Cardiac septum (tissue), 1 donor: ENCODE results near the gene RAB3IP. TPM values are rescaled to one million over a fixed set of nuclear protein-coding genes. Genes with fewer than 3 reads are reported as not detected.
"Not testable (repeated sequence)": the region's sequence is repeated elsewhere in the genome, so short reads cannot be mapped to it uniquely, and the experiment has no call there.

Experiments
- DNase-seq: peaks from one replicate; pipeline ENCODE4 v3.0.0-alpha.2; 2020; ENCODE audit warnings: low spot score
- intact Hi-C: fragments of 100-400 bp; cut with DNase I; formaldehyde crosslinking; loops from one replicate; pipeline ENCODE4 v1.14.0; 2022
- total RNA-seq: library from RNA; stranded (reverse); fragmentation: NEBNext Ultra II Directional; extraction: Animal tissue kit (Norgen Biotek cat#: 25700); gene quantifications from one replicate; pipeline ENCODE4 v1.2.1, GENCODE V29; 2021
- donor health status: DM: no; HTN: no; CAD: no.

Gene RAB3IP
- total RNA-seq, 1 donor from 2014 or later = 30.3 TPM

DNA sequence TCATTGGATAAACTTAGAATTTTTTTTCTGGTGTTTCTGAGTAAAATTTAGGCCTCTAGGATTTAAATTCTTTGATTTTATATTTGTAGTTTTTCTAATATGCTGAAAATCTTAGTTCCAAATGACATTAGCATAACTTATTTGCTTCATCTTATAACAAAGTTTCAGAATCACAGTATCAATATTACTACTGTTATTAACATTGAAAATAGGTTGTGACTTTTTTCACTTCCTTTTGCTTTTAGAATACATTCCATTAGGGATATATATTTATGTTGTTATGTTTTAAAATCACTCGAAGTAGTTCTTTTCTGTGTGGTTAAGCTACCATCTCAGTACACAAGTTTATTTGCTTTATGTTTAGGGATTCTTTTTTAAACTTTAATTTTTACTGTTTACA lies 12.8 kb downstream of the RAB3IP start:
- no peak for DNase-seq
- intact Hi-C loops = no loop called here

DNA sequence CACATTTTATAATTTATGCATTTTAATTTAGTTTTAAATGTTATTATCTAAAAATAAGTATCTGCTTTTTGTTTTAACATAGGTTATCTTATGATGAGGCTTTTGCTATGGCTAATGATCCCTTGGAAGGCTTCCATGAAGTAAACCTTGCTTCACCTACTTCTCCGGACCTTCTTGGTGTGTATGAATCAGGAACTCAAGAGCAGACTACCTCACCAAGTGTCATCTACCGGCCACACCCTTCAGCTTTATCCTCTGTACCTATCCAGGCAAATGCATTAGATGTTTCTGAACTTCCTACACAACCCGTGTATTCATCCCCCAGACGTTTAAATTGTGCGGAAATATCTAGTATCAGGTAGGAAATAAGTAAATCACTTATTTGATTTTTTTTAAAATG lies 16.6 kb downstream of the RAB3IP start:
- intact Hi-C loops = no loop called here

DNA sequence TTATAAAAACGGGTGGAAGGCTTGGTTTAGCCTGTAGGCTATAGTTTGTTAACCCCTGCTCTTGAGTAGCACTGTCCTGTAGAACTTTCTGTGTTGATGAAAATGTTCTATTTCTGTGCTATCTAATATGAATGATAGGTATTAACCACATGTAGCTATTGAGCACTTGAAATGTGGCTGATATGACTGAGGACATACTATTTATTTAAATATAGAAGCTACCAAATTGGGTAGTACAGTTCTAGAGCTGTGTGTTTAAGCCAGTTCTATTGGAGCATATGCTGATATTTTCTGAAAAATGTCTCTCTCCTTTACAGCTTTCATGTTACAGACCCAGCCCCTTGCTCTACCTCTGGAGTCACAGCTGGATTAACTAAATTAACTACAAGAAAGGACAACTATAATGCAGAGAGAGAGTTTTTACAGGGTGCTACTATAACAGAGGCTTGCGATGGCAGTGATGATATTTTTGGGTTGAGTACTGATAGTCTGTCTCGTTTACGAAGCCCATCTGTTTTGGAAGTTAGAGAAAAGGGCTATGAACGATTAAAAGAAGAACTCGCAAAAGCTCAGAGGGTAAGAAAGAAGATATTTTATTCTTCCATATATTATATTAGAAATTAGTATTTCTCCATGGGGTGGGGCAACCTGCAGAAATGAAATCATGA lies 17.6 kb downstream of the RAB3IP start:
- no peak for DNase-seq
- intact Hi-C loops = no loop called here

More for the DNA sequence above, 16.6 kb downstream of the RAB3IP start:
- DNase-seq = no peak

DNA sequence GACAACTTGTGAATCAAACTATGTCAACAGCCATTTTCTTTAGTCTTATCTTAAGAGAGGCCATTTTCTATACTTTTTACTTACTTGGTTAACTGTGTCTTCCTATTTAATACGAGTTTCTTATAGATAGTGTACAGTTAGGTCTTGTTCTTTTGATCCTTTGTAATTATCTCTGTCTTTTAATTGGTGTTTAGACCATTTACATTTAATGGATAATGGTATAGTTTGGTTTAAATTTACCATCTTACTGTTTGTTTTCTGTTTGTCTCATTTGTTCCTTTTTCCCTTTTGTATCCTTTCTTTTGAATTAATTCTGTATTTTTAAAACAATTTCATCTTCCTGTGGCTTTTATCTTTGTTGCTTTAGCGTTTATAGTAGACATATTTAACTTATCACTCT lies 19.4 kb downstream of the RAB3IP start:
- intact Hi-C loops = no loop called here
- no peak for DNase-seq

DNA sequence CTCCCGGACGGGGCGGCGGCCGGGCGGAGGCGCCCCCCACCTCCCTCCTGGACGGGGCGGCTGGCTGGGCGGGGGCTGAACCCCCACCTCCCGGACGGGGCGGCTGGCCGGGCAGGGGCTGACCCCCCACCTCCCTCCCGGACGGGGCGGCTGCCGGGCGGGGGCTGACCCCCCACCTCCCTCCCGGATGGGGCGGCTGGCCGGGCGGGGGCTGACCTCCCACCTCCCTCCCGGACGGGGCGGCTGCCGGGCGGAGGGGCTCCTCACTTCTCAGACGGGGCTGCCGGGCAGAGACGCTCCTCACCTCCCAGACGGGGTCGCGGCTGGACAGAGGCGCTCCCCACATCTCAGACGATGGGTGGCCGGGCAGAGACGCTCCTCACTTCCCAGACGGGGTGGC lies 20.9 kb downstream of the RAB3IP start:
- intact Hi-C loops, DNase-seq: not testable (repeated sequence)

DNA sequence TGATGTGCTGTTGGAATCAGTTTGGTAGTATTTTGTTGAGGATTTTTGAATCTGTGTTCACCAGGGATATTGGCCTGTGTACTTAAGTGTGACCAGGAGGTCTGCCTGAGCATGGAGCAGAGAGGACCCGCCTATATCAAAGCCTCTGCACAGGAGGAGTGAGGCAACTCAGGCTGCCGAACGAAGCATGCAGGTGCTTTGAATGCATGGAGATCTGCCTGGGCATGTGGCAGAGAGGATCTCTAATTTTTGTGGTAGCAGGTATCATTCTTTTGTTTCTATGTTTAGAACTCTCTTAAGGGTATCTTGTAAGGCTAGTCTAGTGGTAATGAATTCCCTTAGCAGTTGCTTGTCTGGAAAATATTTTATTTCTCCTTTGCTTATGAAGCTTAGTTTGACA lies 26.9 kb downstream of the RAB3IP start:
- intact Hi-C loops = no loop called here
- no peak for DNase-seq

DNA sequence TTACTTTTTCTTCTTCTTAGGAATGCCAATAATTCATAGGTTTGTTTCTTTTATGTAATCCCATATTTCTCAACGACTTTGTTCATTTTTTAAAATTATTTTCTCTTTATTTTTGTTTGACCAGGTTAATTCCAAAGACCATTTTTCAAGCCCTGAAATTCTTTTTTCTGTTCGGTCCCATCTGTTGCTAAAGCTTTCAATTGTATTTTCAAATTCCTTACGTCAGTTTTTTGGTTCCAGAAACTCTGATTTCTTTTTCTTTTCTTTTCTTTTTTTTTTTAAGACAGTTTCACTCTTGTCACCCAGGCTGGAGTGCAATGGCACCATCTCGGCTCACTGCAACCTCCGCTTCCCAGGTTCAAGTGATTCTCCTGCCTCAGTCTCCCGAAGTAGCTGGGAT lies 27.6 kb downstream of the RAB3IP start:
- intact Hi-C loops = no loop called here
- DNase-seq = no peak

DNA sequence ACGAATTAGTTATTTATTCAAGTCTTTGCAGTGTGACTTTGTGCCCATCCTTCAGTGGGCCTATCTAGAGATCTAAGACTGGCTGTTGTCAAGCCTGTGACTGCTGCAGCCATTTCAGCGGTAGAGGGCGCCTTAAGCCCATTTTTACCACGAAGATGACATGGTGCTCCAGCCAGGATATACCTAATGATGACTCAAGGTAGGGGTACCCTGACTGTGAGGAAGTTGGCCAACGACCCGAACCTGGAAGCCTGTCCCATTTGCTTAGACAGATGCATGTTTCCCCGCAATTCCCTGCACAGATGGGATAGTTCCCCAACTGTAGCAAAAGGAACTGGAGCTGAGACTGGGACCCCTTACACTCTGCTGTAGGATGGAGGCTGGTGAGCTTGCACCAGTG lies 41.3 kb downstream of the RAB3IP start:
- intact Hi-C loops = no loop called here
- DNase-seq = no peak

DNA sequence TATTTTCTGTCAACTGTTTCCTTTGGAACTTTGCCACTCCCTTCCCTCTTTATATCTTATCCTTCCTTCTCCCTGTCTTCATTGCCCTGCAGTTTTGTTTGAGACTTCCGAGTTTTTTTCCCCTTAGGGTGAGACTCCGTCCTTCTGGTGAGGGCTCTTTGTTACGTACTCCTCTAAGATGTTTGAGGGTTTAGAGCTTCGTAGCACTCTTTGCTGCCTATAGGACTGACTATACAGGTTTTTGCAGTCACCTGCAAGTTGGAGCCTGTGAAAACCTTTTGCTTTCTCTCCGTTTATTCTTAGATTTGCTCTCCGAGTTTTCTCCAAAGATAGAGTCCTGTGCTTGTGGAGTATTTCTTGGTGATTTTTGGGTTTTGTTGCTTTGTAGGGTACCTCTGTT lies 44.7 kb downstream of the RAB3IP start:
- DNase-seq = no peak
- intact Hi-C loops = no loop called here

DNA sequence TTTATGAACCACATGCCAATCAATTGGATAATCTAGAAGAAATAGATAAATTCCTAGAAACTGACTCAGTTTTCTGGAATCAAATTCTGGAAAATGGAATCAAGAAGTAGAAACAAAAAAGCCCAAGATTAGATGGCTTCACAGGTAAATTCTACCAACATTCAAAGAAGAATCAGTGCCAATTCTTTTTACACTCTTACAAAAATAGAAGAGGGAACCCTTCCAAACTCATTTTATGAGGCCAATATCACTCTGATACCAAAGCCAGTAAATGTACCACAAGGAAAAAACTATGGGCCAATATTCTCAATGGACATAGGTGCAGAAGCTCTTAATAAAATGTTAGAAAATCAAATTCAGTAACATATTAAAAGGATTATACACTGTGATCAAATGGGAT lies 50.7 kb downstream of the RAB3IP start:
- DNase-seq = no peak
- intact Hi-C loops = no loop called here

DNA sequence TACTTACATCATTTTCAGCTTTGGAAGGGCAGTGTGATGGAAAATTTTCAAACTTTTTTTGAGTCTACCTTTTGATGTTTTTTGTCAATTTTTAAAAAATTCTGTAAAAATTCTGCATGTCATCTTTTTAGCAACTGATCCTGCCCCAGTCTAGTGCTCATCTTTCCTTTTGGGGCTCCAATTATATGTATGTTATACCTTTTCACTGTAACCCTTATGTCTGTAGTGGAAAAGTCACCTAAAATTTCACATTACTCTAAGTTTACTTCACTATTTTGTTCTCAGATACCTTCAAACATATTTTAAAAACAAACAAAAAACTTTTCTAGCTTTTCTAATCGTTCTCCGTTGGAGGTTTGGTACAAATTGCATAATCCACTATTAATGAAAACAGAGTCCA lies 53.9 kb downstream of the RAB3IP start:
- intact Hi-C loops = no loop called here
- DNase-seq = no peak

DNA sequence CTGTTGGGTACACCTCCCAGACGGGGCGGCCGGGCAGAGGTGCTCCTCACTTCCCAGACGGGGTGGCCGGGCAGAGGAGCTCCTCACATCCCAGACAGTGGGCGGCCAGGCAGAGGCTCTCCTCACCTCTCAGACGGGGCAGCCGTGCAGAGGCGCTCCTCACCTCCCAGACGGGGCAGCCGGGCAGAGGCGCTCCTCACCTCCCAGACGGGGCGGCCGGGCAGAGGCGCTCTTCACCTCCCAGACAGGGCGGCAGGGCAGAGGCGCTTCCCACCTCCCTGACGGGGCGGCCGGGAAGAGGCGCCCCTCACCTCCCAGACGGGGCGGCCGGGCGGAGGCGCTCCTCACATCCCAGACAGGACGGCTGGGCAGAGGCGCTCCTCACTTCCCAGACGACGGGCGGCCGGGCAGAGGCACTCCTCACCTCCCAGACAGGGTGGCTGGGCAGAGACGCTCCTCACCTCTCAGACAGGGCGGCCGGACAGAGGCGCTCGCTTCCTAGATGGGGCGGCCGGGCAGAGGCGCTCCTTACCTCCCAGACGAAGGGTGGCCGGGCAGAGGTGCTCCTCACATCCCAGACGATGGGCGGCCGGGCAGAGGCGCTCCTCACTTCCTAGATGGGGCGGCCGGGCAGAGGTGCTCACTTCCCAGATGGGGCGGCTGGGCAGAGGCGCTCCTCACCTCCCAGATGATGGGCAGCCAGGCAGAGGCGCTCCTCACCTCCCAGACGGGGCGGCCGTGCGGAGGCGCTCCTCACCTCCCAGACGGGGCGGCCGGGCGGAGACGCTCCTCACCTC lies 68.6 kb downstream of the RAB3IP start:
- intact Hi-C loops, DNase-seq: not testable (repeated sequence)

DNA sequence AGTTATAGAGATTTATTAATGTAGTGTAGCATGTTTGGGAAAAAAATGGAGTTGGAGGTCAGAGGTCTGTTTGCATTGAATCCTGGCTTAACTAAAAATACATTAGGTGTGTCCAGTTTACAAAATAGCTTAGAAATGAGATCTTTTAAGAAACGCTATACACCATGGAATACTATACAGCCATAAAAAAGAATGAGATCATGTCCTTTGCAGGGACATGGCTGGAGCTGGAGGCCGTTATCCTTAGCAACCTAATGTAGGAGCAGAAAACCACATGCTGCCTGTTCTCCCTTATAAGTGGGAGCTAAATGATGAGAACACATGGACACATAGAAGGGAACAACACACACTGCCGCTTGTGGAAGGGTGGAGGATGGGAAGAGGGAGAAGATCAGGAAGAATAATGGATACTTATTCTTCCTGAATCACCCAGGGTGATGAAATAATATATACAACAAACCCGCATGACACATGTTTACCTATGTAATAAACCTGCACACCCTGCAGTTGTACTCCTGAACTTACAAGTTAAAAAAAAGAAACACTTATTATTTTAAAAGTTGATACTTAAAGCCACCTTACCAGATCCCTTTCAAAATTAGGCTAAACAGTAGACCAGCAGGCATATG lies 72.3 kb downstream of the RAB3IP start:
- intact Hi-C loops = no loop called here
- no peak for DNase-seq

DNA sequence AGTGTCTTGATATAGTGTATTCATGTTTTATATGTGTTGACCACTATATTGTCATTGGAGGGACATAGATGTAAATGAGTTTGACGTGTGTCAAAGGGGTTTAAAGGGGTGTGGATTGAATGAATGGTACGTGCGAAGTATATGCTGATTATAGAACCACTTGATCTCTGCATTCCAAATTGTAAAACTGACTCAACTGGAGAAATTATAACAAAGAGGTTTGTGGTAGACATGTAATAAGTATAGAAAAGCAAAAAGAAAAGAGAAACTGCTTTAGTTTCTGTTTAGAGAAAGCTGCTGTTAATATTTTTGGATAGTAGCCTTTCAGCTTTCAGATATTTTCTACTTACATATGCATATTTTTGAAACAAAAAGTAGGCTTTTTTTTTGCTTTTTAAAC lies 77.4 kb downstream of the RAB3IP start:
- no peak for DNase-seq
- intact Hi-C loops = no loop called here

DNA sequence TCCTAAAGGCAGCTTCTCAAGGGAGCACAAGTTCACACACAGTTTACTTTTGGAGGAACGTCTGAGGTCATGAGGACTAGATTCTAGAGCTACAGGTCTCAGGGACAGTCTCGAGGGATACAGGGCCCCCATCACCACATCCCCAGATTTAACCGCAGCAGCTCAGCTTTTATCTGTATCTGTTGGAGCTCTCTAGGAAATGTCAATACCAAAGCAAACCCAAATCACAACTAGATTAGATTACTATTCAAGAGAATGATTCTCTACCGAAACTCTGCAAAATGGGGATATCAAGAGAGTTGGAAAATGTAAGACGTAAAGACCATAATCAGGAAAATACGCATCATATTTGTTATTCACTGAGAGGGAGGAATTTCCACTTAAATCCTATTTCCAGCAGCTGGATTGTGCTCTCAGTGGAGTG lies 82.4 kb downstream of the RAB3IP start:
- intact Hi-C loops = no loop called here
- DNase-seq = no peak

DNA sequence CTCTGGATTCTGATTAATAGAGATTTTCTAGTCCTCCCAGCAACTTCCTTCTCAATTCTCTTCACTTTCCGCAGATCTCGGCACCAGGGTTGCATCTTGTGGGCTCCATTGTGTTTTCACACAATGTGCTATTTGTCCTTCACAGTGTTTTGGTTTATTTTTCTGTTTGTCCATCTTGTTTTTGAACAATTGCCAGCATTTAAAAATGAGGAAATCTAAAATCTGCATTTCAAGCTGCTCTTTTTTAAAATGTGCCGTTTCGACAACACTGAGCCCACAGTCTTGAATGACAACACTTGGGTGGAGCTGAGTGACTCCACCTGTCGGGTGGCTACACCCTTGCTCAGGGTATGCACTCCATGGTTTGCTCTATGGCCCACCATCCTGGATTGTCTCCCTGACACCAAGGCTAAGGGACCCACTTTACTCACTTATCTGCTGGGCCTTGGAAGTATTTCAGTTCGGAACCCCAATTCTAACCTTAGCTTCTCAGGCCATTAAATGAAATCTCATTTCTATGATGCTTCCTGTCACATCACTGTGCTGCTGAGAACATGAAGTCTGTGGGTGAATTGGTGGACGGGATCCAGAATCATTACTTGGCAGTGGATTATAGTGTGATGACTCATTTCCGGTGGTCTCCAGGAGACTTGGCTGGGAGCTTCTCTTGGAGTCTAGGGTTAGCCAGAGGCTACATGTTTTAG lies 82.9 kb downstream of the RAB3IP start:
- intact Hi-C loops = no loop called here
- DNase-seq = no peak

DNA sequence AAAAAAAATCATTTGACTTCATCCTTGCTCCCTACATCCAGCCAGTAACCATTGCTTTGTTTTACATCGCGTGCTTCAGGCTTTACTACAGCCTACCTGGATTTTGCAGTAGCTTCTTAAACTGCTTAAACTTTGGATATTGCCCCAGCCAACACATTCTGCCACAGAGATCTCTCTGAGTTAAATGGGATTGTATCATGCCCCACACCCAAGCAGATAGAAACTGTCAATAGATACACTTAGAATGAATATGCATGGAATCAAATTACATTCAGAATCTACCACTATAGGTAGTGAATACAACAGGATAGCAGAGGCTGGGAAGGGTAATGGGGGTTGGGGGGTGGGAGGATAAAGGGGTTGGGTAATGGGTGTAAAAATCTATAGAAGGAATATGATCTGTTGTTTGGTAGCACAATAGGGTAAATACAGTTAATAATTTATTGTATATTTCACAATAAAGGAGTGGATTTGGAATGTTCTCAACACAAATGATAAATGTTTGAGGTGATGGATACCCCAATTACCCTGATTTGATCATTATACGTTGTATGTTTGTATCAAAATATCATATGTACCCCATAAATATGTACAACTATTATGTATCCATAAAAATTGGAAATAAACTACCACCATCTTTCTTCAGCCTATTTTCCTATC lies 83.7 kb downstream of the RAB3IP start:
- DNase-seq = no peak
- intact Hi-C loops = no loop called here

DNA sequence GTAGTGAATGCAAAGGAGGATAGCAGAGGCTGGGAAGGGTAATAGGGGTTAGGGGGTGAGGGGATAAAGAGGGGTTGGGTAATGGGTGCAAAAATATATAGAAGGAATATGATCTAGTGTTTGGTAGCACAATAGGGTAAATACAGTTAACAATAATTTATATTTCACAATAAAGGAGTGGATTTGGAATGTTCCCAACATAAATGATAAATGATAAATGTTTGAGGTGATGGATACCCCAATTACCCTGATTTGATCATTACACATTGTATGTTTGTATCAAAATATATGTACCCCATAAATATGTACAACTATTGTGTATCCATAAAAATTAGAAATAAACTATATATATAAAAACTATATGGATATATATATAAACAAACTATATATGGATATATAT lies 85.4 kb downstream of the RAB3IP start:
- intact Hi-C loops = no loop called here
- DNase-seq = no peak

DNA sequence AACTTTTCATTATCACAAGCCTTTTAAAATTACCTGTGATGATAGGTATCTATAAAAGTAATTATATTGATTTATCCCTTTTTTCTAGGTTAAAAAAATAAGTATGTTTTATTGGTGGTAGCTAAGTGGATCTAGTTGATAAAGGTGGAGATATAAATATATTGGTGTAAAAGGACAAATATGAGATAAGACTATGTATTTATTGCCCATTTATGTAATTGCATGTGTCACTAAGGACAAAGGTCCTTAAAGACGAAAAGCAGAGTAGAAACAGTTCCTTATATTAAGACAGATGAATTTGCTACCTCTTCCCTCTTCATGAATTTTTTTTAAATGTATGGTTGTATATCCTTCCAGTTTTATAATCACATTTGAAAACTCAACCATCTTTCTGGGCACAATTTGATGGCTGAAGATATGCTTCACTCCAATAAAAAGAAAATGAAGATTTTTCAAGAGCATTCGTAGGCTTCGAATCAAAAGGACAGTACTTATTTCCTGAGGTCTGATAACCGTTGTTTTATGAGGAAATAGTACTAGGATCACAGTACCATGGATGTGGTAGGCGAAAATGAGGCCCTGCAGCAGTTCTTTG lies 86.4 kb downstream of the RAB3IP start, which contains the start of gene MYRFL:
TSS of gene MYRFL (plus strand) at position 262 of the 595 bp plus-strand sequence. CDS start at position 553, 291 bp downstream.
- intact Hi-C loops = no loop called here
- DNase-seq = no peak
